HK-2 (cell line): Measurements from ENCODE around the gene ANKRD65.
"Not testable (repeated sequence)": the region's sequence is repeated elsewhere in the genome, so short reads cannot be mapped to it uniquely, and the experiment has no call there.

Source experiments
- DNase-seq: peaks from one replicate; pipeline ENCODE4 v3.0.0-alpha.2; 2018; ENCODE audit not compliant: unreplicated experiment

Gene ANKRD65

DNA sequence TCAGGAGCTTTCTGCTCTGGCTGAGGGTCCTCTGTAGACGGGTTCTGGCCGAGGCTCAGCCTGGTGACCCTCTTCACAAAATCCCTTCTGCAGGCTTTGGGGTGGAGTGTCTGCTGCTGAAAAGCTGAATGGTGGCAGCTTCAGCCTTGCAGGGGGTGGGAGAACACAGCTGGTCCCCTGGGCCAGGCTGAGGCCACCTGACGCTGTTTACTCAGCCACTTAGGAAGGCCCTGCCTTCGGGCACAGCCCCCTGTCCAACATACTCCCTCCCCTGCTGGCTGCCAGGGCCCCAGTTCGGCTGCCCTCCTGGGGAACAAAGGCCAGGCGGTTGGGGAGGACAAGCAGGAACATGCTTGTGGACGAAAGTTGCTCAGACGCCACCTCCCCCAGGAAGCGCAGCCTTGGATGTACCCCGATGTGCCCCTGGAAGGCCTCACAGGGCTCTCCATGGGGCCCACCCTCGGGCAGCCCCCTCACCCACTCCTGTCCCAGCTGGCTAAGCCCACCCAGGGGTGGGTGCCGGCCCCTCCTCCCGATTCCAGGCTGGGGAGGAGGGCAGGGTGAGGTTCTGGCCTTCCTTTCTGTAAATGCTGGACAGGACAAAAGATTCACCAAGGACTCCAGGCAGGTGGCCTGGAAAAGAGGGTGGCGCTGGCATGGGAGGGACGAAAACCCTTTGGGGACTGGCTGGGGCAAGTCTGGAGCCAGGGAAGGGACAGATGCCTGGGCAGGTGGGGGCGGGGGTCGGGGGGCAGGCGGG is at the start of gene ANKRD65:
ANKRD65 (minus strand) TSS at position 130 of the 760 bp plus-strand sequence. CDS start 271 bp downstream, outside the sequence.
- no peak for DNase-seq

DNA sequence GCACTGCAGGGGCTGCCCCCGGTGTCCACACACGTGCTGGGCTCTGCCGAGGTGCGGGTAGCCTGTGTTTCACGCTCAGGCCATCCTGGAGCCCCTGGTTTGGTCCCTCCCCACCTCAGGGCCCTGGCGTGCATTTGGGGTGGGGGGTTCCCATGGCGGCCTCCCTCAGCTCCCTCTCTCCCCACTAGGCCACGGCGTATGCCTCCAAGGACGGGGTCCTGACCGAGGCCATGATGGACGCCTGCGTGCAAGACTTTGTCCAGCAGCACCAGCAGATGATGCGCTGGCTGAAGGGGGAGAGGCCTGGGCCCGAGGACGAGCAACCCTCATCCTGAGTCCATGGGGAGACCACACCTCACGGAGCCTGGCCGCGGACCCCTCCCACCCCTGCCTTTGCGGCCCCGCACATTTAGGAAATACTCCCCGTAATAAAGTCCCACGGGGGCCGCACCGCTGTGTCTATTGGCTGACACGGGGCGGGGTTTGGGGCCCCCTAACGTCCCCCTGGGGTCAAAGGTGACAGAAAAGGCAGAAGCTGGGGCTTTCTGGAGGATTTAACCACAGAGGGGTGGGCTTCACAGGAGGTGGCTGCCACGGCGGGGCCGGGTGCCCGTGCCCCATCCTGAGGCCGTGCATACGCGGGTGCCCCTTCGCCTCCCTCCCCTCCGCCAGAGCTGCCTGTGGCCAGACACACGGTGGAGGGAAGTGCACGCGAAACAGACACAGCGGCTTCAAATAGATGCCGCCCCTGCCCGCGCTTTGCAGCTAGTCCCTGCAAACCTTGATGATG is 47.3 kb upstream of the ANKRD65 start:
- not testable (repeated sequence) for DNase-seq

DNA sequence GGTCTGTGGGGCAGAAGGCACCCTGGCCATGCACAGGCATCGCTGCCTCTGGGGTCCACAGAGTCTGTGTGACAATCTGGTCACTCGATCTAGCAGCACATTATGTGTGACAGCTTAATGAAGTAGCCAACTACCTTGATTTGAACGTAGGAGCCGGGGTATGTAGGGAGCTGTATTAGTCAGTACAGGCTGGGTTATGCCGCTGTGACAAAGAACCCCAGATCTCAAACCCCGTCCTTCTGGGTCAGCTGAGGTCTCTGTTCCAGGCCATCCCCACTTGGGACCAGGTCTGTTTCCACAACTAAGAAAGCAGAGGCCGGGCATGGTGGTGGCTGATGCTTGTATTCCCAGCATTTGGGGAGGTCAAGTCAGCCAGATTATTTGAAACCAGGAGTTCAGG is 42.2 kb upstream of the ANKRD65 start:
- no peak for DNase-seq

DNA sequence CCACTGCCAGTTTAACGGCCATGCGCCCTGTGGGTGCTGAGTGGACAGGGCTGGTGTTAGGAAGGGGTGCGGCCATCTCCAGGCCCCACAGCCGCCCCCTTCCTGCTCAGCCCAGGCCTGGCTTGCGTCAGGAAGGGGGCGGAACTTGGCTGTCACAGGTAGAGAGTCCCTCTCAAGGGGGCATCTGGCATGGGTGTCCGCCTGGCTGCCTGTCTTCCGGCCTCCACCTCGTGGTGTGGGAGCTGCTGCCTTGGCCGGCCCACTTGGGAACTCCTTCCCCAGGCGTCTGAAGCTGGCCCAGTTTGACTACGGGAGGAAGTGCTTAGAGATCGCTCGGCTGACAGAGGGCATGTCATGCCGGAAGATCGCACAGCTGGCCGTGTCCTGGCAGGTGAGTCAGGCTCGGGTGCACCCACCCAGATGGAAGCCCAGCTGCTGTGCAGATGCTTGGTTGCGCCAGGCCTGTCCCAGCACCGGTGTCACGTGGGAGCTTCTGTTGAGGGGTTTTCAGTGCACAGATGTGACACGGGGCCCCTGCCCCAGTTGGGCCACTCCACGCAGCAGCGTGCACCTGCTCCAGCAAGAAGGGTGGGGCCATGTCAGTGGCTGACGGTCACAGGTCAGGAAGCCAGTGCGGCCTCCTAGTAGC is 41.4 kb upstream of the ANKRD65 start:
- DNase-seq = no peak

DNA sequence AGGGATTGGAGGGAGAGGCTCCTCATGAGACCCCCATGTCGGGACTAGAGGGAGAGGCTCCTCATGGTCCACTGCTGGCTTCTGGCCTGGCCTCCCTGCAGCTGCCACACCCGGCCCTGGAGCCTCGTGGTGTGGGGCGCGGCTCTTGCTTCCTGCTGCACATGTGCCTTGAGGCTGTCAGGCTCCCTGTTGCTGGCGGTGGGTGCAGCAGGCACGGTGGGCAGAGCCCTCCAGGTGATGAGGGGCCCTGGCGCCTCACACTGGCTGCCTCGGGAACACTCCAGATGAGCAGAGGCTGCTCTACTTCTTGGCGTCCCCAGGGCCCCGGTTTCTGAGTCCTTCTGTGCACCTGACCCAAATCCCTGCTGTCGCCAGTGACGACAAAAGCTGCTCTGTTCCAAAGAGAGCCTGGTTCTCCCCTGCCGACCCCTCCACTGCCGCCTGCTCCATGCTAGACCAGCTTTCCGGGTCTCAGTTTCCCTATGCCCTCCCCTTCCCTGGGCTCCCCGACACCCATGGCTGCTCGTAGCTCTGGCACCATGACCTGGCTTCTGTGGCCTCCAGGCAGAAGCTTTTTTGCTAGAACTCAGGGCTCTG is 40.7 kb upstream of the ANKRD65 start:
- DNase-seq = no peak

DNA sequence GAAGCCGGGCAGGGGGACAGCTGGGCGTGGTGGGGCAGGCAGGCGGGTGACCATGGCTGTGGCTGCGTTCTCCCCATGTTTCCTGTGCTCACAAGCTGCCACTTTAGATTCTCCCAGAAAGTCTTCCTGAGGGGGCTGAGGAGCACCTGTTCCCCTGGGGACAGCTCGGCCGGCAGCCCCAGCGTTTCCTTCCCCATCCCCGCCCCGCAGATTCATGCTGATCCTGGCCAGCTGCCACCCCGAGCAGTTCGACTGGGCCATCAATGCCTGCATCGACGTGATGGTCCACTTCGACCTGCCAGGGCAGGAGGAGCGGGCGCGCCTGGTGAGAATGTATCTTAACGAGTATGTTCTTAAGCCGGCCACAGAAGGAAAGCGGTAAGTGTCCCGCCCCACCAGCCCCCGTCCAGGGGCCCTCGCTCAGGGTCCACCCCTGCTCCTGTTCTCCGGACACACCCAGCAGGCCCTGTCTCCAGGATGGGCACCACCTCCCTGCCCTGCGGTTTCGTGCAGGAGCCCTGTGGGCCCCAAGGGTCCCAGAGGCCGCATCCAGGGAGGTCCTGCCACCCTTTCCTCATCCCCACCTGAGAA is 39.6 kb upstream of the ANKRD65 start:
- no peak for DNase-seq

DNA sequence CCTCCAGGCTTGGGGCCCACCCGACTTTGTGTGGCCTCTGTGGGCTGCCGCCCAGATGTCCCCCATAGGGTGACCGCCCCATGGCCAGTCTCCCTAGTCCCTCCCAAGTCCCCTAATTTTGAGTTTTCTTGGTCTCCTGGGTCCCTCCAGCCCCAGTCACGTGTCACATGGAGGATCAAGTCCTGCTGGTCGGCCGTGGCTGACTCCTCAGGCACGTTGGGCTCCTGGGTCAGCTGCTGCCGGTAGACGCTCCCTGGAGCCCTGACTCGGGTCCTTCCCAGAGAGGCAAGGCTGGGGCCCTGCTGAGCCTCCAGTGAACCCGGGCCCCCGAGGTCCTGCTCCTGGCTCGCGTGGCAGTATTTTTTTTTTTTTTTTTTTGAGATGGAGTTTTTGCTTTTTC is 38.6 kb upstream of the ANKRD65 start:
- not testable (repeated sequence) for DNase-seq

DNA sequence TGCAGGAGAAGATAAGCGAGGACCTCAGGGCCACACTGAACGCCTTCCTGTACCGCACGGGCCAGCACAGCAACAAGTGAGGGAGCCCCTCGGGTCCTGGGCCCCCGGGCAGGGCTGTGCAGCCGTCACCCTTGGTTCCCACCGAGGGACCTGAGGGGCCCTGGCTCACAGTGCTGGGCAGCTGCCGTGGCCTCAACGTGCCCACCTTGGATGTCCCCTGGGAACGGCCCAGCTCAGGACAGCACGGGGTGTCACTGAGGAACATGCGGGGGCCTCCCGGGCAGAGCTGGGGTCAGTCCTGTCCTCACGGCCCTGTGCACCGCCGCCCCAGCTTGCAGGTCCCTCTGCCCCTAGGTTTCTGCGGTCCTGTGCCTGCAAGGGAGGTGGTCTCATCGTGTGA is 38.1 kb upstream of the ANKRD65 start:
- not testable (repeated sequence) for DNase-seq

DNA sequence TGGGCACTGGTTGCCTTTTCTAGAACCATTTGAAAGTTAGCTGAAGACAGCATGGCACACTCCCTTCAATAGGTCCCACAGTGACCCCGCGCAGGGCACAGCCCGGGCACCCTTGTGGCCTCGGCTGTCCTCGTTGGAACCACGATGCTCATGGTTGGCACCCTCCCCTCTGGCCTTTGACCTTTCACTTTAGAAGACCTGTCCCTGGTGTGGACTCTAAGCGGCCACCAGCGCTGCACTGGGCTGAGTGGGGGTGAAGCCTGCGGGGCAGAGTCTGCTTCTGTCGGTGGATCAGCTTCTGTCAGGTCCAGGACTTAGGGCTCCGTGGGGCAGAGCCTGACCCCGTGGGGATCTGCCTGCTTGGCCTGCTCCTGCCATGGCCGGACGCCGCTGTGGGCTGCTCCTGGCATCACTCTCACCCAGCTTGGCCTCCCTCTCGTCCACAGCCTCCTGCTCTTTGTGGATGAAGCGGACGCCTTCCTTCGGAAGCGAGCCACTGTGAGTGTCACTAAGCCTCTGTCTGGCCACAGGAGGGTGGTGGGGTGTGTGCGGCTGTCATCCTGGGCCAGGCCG is 35.7 kb upstream of the ANKRD65 start:
- DNase-seq = not testable (repeated sequence)

DNA sequence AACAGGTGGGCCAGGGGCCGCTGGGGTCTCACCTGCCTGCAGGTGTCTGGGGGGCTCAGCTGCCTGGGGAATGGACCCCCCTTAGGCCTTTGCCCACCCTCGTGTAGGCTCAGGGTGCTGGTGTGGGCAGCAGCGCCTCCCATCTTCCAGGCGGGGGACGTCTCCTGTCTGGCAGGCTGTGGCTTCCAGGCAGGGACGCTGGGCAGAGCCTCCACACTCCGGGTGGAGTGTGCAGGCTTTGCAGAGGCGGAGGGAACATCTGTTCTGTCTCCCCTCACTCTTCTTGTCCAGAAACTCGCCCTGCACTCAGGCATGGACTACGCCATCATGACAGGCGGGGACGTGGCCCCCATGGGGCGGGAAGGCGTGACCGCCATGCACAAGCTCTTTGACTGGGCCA is 34.9 kb upstream of the ANKRD65 start:
- not testable (repeated sequence) for DNase-seq

DNA sequence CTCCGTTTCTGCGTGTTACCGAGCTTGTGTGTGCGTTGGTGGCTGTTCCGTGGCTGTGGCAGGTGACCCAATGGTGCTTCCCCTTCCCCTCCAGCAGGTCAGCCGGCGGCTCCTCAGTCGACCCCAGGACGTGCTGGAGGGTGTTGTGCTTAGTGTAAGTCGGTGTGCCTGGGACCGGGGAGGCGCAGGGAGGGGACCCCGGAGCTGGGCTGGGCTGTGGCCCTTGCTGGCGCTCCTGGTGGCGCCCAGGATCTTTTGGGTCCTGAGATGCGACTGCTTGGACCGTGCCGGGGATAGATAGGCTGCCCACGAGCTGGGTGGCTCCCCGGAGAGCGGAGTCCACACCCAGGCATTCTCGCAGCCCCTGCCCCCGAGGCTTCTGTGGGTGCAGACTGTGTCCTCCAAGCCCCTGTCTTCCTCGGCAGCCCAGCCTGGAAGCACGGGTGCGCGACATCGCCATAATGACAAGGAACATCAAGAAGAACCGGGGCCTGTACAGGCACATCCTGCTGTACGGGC is 34.3 kb upstream of the ANKRD65 start:
- no peak for DNase-seq

DNA sequence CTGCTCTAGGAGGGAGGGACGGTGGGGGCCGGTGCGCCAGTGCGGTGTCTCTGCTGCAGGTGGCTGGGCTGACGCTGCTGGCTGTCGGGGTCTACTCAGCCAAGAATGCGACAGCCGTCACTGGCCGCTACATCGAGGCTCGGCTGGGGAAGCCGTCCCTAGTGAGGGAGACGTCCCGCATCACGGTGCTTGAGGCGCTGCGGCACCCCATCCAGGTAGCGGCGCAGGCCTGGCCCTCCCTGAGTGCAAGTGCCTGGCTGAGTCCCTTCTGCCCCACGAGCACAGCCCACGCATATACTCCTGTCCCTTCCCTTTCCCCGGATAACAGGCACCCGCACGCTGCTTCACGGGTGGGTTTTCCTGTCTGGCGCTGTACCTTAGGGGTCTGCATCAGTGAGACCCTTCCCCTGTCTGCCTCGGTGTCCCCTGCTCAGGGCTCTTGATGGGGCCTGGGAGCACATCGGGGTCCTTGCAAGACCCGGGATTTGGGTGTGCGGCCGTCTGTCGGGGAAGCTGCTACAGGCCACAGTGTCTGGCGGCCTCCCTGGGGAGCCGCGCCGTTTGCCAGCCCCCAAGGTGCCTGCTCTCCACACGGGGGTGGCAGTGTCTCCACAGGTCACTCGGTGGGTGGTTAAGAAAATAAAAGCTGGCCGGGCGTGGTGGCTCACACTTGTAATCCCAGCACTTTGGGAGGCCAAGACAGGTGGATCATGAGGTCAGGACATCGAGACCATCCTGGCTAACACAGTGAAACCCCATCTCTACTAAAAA is 33.4 kb upstream of the ANKRD65 start:
- not testable (repeated sequence) for DNase-seq

DNA sequence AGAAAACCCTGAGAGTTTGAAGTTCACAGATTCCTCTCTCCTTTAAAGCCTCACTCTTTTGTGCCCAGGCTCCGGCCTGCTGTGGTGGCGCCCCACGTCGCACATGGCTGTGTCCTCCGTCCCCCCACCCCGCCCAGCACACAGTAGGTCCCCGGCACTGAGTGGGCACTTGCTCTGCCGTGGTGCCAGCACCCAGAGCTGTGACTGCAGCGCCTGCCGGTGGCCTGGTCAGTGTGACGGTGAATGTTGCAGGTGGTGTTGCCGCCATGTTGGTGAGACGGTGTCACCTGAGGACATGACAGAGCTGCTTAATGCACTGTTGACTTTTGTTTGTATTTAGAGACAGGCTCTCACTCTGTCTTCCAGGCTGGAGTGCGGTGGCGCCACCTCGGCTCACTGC is 31.8 kb upstream of the ANKRD65 start:
- no peak for DNase-seq

DNA sequence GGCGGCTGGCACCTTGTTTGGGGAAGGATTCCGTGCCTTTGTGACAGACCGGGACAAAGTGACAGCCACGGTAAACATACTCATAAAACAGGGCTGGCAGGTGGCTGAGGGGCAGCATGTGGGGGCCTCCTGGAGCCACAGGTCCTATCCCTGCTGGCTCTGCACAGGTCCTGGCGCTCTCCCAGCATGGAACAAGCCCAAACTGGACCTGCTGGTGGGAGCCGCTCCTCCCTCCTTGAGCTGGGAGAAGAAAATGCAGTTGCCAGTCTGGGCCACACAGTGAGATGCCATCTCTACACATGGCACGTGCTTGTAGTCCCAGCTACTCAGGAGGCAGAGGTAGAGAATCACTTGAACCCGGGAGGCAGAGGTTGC is 31.3 kb upstream of the ANKRD65 start:
- not testable (repeated sequence) for DNase-seq

DNA sequence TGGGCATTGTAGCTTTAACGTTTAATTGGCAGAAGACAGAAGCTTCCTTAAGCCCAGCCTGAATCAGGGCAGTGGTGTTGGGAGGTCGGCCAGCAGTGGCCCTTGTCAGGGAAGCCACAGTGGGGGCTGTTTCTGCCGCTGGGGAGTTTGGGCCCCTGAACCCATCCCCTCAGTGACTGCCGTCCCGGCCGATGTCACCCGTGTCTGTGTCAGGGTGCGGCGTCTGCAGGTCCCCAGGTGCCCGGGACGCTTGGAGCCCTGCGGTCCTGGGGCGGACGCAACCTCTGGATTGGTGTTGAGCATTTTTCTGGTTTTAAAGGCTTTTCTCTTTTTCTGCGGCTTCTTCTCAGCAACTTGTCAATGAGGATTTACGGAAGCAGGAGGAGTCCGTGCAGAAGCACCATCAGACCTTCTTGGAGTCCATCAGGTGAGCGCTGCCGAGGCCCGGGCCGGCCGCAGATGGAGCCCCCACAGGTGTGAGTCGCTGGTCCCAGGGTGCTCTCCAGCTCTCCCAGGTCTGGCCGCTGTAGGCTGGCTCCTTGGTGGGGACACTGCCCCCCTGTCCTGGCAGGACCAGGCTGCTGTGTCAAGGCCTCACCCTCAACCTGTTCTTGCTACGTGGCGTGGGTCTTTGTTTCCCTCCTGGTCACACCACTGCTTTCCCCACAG is 30.8 kb upstream of the ANKRD65 start:
- DNase-seq = no peak

DNA sequence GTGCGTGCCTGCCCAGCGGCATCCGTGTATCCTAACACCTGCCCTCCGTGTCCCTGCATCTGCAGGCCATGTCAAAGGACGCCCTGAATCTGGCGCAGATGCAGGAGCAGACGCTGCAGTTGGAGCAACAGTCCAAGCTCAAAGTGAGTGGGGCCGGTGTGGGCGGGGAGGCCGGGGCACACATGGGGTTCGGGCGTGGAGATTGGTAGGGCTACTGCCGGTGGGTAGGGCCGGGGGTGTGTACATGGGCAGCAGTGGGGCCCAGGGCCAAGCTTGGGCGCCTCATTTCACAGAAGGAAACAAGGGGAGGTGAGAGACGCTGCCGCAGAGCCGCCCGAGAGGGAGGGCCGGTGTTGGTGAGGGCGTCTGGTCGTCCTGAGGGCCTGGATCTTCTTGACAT is 29.5 kb upstream of the ANKRD65 start:
- not testable (repeated sequence) for DNase-seq

DNA sequence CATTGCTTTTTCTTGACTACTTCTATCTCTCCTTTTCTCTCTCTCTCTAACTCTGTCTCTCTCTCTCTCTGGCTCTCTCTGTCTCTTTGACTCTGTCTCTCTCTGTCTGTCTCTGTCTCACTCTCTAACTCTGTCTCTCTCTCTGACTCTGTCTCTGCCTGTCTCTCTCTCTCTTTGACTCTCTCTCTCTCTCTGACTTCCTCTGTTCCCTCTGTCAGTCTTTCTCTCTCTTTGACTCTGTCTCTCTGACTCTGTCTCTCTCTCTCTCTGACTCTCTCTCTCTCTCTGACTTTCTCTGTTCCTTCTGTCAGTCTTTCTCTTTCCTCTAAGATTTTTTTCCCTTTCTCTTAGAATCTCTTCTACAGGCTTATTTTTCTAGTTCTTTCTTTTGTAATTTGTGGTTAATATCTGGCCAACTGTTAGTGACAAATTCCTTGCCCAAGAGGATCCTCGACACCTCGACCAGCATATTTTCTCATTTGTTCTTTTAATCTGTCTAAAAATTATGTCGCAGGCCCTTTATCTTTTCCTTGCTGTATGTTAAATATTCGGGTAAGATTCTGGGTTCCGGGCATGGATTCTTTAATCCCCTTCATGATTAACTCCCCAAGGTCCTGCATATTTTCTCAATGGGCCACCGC is 28.1 kb upstream of the ANKRD65 start, which contains the start of gene ATAD3C:
ATAD3C (plus strand) TSS at position 591 of the 641 bp plus-strand sequence. CDS start 995 bp downstream, outside the sequence.
- DNase-seq = no peak

DNA sequence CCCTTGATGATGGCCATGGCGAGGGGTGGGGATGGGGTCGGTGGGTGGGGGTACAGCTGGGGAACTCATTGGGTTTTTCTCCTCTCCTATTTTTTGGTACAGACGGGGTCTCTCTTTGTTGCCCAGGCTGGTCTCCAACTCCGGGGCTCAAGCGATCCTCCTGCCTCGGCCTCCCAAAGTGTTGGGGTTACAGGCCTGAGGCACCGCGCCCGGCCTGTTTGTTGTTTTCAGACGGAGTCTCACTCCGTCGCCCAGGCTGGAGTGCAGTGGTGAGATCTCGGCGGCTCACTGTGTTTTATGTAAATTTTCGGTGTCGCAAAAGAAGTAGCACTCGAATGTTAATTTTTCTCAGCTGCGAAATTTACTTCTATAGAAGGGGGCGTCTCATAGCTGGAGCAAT is 25.6 kb upstream of the ANKRD65 start:
- not testable (repeated sequence) for DNase-seq

DNA sequence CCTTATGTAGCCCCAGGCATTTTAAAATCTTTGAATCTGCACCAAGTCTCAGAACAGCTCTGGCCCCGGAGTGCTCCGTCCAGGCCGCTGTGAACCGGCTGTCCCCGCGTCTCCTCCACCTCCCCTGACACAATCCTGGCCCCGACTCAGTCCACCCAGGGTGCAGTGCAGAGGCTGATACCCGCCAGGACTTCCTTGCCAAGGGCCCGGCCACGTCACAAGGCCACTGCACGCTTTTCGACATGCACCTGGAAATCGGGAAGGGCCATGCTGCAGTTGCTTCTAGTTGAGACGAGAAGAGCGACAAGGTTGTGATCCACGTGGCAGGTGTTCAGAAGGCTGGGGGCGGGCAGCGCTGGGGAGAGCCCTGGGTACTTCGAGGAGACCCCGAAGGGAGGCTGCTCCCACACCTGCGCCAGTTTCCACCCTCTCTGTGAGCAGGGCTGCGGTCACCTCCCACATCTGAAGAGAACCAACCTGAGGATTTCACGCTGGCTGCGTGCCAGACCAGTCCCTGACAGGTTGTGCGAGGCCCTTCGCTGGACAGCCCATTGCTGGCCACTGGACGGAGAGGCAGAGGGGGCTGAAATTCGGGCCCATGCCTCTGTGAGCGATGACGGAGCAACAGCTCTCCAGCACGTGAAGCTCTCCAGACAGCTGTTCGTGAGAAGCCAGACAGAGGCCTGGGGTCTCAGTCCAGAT is 21.1 kb upstream of the ANKRD65 start:
- DNase-seq = no peak
